Panc1 (cell line): ENCODE results near the gene C12orf42. TPM values are rescaled to one million over a fixed set of nuclear protein-coding genes. Genes with fewer than 3 reads are reported as not detected.

Source experiments
- ATAC-seq: fragments of 200-7000 bp; cut with Tn5 transposase; 2 replicates; pipeline ENCODE4 v1.9.1; 2020; ENCODE audit warnings: mild to moderate bottlenecking, moderate library complexity
- BruUV-seq: library from RNA; stranded (reverse); fragments of 400-500 nt; replicated peaks from 2 replicates; lab custom pipeline; 2021; lab: Mats Ljungman, UMichigan
- CTCF ChIA-PET: fragments of 300-600 bp; sonication (Branson Sonifier 250); formaldehyde crosslinking; loops from one replicate; lab custom pipeline; 2022; ENCODE audit warnings: antibody characterized with exemption; lab: Charles Lee
- POLR2A ChIA-PET: fragments of 300-600 bp; sonication (Branson Sonifier 250); formaldehyde crosslinking; loops from one replicate; lab custom pipeline; 2022; ENCODE audit warnings: antibody characterized with exemption; lab: Charles Lee
- DNase-seq: peaks from one replicate; pipeline ENCODE4 v3.0.0-alpha.2; 2010; ENCODE audit warnings: low read depth, low spot score
- H3K27ac ChIP-seq: 2 replicates; pipeline ENCODE4 v1.5.1; 2011; ENCODE audit warnings: mild to moderate bottlenecking, low read length, inconsistent platforms
- H3K27me3 ChIP-seq: fragments of 200-500 bp; sonication (Bioruptor generic); 2 replicates; pipeline ENCODE4 v1.6.0; 2014; ENCODE audit warnings: low read length, inconsistent platforms; ENCODE audit not compliant: control insufficient read depth, insufficient read depth
- H3K36me3 ChIP-seq: fragments of 200-500 bp; sonication (Bioruptor generic); 2 replicates; pipeline ENCODE4 v1.5.1; 2014; ENCODE audit warnings: inconsistent platforms, mild to moderate bottlenecking, low read length, moderate library complexity; ENCODE audit not compliant: control insufficient read depth, insufficient read depth
- H3K4me1 ChIP-seq: 2 replicates; pipeline ENCODE4 v1.5.1; 2011; ENCODE audit warnings: inconsistent platforms, mild to moderate bottlenecking, low read length, moderate library complexity; ENCODE audit not compliant: control insufficient read depth, insufficient read depth
- H3K4me3 ChIP-seq, 2 experiments: 2 replicates each; pipeline ENCODE4 v1.5.1; 2011 to 2012; ENCODE audit warnings: low read depth in 2 of 2, low read length in 2 of 2, mild to moderate bottlenecking in 2 of 2, inconsistent platforms in 1 of 2, moderate library complexity in 1 of 2
- H3K9me3 ChIP-seq: fragments of 200-500 bp; sonication (Bioruptor generic); 2 replicates; pipeline ENCODE4 v1.5.1; 2014; ENCODE audit warnings: low read depth, mild to moderate bottlenecking, inconsistent platforms, low read length, moderate library complexity; ENCODE audit not compliant: control insufficient read depth, insufficient read depth
- CTCF ChIP-seq: fragments of 450-650 bp; IDR thresholded peaks from 2 replicates; pipeline ENCODE4 v1.5.1; 2017; ENCODE audit warnings: mild to moderate bottlenecking
- POLR2AphosphoS5 ChIP-seq: IDR thresholded peaks from 2 replicates; pipeline ENCODE4 v1.6.1; 2012; ENCODE audit warnings: mild to moderate bottlenecking, low read depth, low read length, moderate library complexity
- REST ChIP-seq, 2 experiments: IDR thresholded peaks; 2 replicates each; pipeline ENCODE4 v1.6.1; 2011 to 2012; ENCODE audit warnings: low read depth in 2 of 2, control low read depth in 1 of 2, low read length in 1 of 2, mild to moderate bottlenecking in 1 of 2, moderate library complexity in 1 of 2; ENCODE audit not compliant: insufficient read depth in 1 of 2
- SIN3A ChIP-seq: IDR thresholded peaks from 2 replicates; pipeline ENCODE4 v1.6.1; 2012; ENCODE audit warnings: low read depth, mild to moderate bottlenecking, low read length, moderate library complexity, borderline replicate concordance; ENCODE audit not compliant: insufficient read depth
- TCF7L2 ChIP-seq: IDR thresholded peaks from 2 replicates; pipeline ENCODE4 v1.6.1; 2011; ENCODE audit warnings: mild to moderate bottlenecking, low read depth, low read length, inconsistent platforms
- in situ Hi-C: cut with HindIII; loops from 2 replicates; pipeline ENCODE4 v1.10.0; 2016; ENCODE audit warnings: low sequenced_read_pairs, low pct_unique_long_range_greater_than_20kb
- intact Hi-C: fragments of 100-400 bp; cut with micrococcal nuclease; formaldehyde crosslinking; loops from one replicate; pipeline ENCODE4 v1.10.0; 2022; ENCODE audit not compliant: unreplicated experiment
- total RNA-seq: library from RNA; stranded (reverse); gene quantifications from one replicate; pipeline ENCODE4 v1.2.1, GENCODE V29; 2021; ENCODE audit not compliant: unreplicated experiment

The C12orf42 gene
- total RNA-seq, 1 experiment from 2014 or later = not detected

GRCh38 chr12:103314786-103315185 is 181.0 kb downstream of the C12orf42 start:
- DNase-seq = no peak
- no peaks in the 10 kb centered on the region for H3K4me1 ChIP-seq
- in situ Hi-C loops (no loop called here), intact Hi-C loops (no loop called here)
- CTCF ChIA-PET = no interaction called here
- H3K9me3 ChIP-seq = no peaks in the 10 kb centered on the region
- TF ChIP-seq POLR2AphosphoS5 (no peak), TCF7L2 (no peak), CTCF (no peak), REST (IDR thresholded peaks at IDR 0.05; ENCODE audit: insufficient read depth in 1 of 2, low read depth in 2 of 2, low read length in 1 of 2) (no peak), SIN3A (no peak)
- POLR2A ChIA-PET = no interaction called here
- H3K4me3 ChIP-seq = no peak overlapping the region
- no TSS peak for BruUV-seq
- no peak overlapping the region for H3K27ac ChIP-seq
- no peak for ATAC-seq
- H3K36me3 ChIP-seq = no peaks in the 10 kb centered on the region
- no peaks in the 10 kb centered on the region for H3K27me3 ChIP-seq

- in situ Hi-C loops (no loop called here), intact Hi-C loops (no loop called here)
- no peaks in the 10 kb centered on the region for H3K4me1 ChIP-seq
- no peak for DNase-seq
- BruUV-seq = no TSS peak
- H3K4me3 ChIP-seq = no peak overlapping the region
- no peaks in the 10 kb centered on the region for H3K36me3 ChIP-seq
- H3K27ac ChIP-seq = no peak overlapping the region
- H3K27me3 ChIP-seq = no peaks in the 10 kb centered on the region
- H3K9me3 ChIP-seq = no peaks in the 10 kb centered on the region
- no peak for ATAC-seq
- CTCF ChIA-PET = no interaction called here
- POLR2A ChIA-PET = no interaction called here
- TF ChIP-seq POLR2AphosphoS5 (no peak), TCF7L2 (no peak), SIN3A (no peak), CTCF (no peak), REST (IDR thresholded peaks at IDR 0.05; ENCODE audit: insufficient read depth in 1 of 2, low read depth in 2 of 2, low read length in 1 of 2) (no peak)
Measured at GRCh38 chr12:103313894-103314293, 181.9 kb downstream of the C12orf42 start.
